Ovary (tissue), 3 donors: ENCODE results near the gene DENND6B.

Source experiments
- CTCF ChIP-seq, 3 donors: fragments of 450-650 bp in 2 of 3; fragments of 200-600 bp in 1 of 3; IDR thresholded peaks; one replicate each; pipeline versions ENCODE4 v1.5.1 to v1.8.0; 2016 to 2022; ENCODE audit warnings: antibody characterized with exemption in 3 of 3, mild to moderate bottlenecking in 1 of 3
- EP300 ChIP-seq: sonication (generic); formaldehyde crosslinking; IDR thresholded peaks from one replicate; pipeline ENCODE4 v1.6.1; 2017; ENCODE audit warnings: antibody characterized with exemption
- donor health status: DM: no; HTN: no; CAD: no.

GRCh38 chr22:50318356-50318697 is 8.5 kb downstream of the DENND6B start:
- TF ChIP-seq CTCF (IDR thresholded peaks at IDR 0.05): no peak
- TF ChIP-seq EP300: no peak
